GM18909 (cell line): ENCODE measurements around the gene TIGD1.

Experiments used
- ATAC-seq: cut with Tn5 transposase; IDR thresholded peaks from one replicate; pipeline ENCODE4 v1.9.1; 2021; ENCODE audit warnings: mild to moderate bottlenecking; ENCODE audit not compliant: unreplicated experiment, poor library complexity

TIGD1 gene

GRCh38 chr2:232524771-232525170 is 25.6 kb downstream of the TIGD1 start:
- no peak for ATAC-seq

- ATAC-seq: no peak
These were observed 26.4 kb downstream of the TIGD1 start for GRCh38 chr2:232523682-232524597.

- ATAC-seq: no peak
These were observed 27.0 kb downstream of the TIGD1 start for GRCh38 chr2:232523402-232523681.

- ATAC-seq: no peak
These were observed 27.5 kb downstream of the TIGD1 start for GRCh38 chr2:232522623-232523401.

DNA sequence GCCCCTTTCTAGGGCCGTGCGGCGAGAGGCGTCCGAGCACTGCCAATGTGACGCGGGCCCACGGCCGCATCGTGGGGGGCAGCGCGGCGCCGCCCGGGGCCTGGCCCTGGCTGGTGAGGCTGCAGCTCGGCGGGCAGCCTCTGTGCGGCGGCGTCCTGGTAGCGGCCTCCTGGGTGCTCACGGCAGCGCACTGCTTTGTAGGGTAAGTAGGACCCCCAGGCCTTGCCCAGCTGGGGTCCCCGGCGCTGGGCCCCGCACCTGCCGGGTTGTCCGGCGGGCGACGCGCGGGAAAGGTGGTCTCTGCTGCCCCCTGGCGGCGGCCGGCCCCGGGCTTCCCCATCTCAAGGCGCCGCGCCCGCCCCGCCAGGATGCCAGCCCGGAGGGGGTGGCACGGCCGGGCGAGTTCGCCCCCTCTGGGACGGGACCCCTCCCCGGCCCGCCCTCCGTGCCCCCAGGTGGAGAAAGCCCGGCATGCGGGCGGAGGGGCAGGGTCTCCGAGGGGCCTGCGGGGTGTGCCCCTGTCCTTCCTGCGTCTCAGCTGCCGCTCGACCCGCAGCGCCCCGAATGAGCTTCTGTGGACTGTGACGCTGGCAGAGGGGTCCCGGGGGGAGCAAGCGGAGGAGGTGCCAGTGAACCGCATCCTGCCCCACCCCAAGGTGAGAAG is 28.3 kb downstream of the TIGD1 start:
- ATAC-seq: no peak

GRCh38 chr2:232521098-232521497 is 29.3 kb downstream of the TIGD1 start:
- no peak for ATAC-seq

DNA sequence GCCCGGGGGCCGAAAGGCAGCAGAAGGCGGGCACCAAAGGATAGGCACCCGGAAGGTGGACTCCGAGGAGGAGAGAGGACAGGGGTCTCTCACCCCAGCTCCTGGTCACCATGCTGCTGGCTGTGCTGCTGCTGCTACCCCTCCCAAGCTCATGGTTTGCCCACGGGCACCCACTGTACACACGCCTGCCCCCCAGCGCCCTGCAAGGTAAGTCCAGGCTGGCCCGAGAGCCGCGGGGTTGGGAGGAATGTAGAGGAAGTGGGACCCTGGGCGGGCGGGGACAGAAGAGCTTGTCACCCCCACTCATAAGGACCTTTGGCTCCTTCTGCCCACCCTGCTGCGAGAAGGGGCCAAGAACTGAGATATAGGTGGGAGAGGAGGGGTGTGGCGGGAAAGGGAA is 29.9 kb downstream of the TIGD1 start:
- ATAC-seq: no peak

DNA sequence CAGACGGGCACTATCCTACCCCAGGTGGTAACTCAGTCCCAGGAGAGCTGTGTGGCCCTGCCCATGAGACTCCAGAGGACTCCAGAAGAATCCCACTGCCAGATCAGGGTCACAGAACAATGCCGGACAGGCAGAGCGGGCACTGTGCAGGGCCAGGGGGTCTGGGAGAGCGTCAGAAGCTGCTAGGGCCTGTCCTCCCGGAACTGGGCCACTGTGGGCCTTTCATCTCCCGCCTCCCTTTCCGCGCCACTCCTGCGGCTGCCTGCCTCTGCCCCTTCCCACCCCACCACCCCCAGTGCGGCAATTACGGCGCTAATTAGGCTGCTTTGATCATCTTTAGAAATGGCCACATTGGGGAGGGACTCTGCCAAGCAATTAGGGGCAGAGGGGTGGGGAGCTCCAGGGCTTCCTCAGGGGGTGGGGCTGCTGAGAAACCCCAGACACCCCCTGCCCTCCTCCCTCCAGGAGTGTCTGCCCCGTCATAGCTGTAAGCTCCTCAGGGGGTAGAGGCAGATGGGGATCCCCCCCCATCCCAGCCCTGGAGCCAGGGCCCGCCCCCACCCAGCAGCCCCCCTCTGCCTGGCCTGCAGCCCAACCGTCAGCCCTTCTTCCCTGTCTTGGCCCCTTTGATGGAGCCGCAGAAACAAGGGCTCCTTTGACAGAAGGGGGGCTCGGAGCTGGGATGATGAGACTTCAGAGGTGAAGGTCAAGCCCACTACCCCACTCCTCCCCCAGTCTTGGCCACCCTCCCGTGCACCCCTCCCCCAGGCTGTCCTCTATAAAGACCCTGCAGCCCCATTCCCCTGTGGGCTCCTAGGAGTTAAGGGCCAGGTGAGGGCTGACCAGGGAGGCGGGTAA is 30.5 kb downstream of the TIGD1 start, which contains the start of gene PRSS56:
TSS of gene PRSS56 (plus strand) at position 808 of the 858 bp plus-strand sequence. CDS start 211 bp downstream, outside the sequence.
- no peak for ATAC-seq

DNA sequence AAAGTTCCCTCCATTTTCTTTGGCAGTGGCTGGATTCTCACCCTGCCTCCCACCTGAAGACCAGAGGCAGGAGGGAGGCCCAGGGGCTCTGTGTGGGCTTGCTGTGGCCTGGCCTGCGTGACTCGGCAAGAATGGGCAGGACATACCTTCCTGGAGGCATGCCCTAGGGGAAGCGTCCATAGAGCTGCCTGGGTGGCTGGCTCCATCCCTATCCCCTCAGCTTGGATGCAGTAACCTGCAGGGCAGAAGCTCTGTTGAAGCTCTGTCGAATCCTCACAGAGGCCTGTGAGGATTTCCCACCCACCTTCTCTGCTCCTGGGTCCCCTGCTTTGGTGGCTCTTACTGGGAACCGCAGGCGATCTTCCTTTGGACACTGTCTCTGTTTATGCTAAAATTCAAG is 31.5 kb downstream of the TIGD1 start:
- ATAC-seq: no peak

DNA sequence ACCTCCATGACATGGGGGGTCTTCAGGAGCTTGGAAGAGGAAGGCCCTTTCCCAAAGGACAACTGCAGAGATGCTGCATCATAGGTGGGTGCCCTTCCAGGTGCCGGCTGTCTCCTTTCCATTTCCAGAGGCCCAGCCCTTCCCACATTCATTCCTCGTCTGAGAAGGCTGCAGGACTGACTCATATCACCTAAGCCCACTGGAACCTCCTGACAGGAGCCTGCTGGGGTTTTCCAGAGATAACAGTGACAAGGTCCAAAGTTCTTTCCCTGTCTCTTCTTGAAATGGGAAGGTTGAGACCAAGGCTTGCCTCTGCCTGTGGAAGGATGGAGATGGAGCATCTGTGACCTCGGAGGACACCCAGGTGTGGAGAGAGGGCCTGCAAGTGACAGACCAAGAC is 33.8 kb downstream of the TIGD1 start:
- ATAC-seq: no peak

DNA sequence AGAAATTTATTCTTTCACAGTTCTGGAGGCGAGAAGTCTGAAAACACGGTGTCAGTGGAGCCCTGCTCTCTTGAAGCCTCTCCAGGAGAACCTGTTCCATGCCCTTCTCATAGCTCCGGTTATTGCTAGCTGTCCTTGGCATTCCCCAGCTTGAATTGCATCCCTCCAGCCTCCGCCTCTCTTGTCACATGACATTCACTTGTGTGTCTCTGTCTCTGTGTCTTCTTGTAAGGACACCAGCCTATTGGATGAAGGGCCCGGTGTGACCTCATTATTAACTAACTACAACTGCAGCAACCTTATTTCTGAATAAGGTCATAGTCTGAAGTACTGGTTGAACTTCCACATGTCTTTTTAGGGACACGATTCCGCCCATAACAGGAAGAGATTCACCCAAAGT is 34.7 kb downstream of the TIGD1 start:
- no peak for ATAC-seq

DNA sequence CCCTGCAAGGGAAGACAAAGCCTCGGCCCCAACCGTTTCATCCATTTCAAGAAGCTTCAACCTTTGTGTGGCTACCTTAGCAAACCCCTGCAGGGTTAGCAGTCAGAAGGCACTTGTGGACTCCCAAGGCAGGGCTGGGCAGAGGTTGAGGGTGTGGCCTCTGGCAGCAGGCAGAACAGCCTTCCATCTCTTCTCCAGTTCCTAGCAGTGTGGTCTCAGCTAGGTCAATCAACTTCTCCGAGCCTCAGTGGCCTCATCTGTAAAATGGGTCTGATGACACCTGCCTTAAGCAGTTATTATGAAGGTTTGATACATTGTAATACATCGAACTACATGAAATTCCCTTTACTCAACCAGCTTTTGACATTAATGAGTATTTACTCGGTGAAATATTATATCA is 37.0 kb downstream of the TIGD1 start:
- ATAC-seq: no peak

GRCh38 chr2:232512602-232513001 is 37.8 kb downstream of the TIGD1 start:
- ATAC-seq: no peak

- no peak for ATAC-seq
These were observed 38.9 kb downstream of the TIGD1 start for GRCh38 chr2:232511336-232511890.

- ATAC-seq: no peak
These were observed 42.1 kb downstream of the TIGD1 start for GRCh38 chr2:232508251-232508650.

GRCh38 chr2:232506709-232507108 is 43.6 kb downstream of the TIGD1 start:
- no peak for ATAC-seq

GRCh38 chr2:232505856-232506255 is 44.5 kb downstream of the TIGD1 start:
- ATAC-seq: no peak

DNA sequence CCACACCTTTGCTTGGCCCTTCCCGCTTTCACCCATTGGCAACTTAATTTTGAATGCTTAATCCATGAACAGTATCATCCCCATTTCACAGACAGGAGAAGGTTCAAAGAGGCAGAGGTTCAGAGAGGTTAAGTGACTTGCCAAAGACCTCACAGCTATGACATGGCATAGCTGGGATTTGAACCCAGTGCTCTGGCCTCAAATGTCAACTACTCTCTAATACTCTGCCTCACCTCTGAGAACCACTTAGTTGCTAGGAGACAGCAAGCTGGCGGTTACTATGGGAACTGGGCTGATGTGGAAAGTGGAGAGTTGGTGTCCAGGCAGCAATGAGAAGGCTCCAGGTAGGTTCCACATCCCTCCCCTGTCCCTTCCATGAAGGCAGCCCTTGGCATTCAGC is 45.9 kb downstream of the TIGD1 start:
- no peak for ATAC-seq

DNA sequence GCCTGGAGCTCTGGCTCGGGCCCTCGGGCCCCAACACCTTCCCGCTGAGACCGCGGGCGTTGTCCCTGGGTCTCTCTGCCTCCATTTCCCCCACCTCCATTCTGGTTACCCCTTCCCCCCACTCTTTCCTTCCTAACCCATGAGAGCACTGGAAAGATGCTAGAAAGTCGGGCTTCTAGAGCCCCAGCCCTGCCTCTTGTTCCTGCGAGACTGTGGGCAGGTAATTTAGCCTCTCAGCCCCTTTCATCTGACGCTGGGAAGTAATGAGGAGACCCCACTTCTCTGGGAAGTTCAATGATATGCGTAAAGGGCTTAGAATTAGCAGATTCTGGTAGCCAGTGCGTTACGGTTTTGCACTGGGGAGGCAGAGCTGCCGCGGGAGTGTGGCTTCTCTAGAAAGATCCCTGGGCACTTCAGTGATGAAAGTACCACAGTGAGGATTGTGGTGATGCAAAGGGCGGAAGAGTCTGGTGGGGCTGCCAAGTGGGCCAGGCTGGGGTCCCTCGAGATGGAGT is 46.5 kb downstream of the TIGD1 start:
- ATAC-seq: no peak
